G401.6 (cell line): ENCODE measurements around the gene PLP2.

Experiments used
- FAIRE-seq: peaks from 2 replicates; lab custom pipeline; 2012; peaks lifted over from hg19 to GRCh38; lab: Jason Lieb, UNC

PLP2 gene

GRCh38 chrX:49209434-49210251 lies 37.9 kb downstream of the PLP2 start:
- no peak for FAIRE-seq

GRCh38 chrX:49210406-49210805 lies 38.7 kb downstream of the PLP2 start:
- FAIRE-seq: no peak

- FAIRE-seq: no peak
Measured at GRCh38 chrX:49211074-49211473, 39.4 kb downstream of the PLP2 start.

GRCh38 chrX:49212209-49212608 lies 40.5 kb downstream of the PLP2 start:
- no peak for FAIRE-seq

- FAIRE-seq: no peak
Measured at GRCh38 chrX:49212861-49213260, 41.2 kb downstream of the PLP2 start.

GRCh38 chrX:49214416-49214815 lies 42.7 kb downstream of the PLP2 start:
- FAIRE-seq: no peak

- no peak for FAIRE-seq
Measured at GRCh38 chrX:49214996-49215526, 43.4 kb downstream of the PLP2 start.

- no peak for FAIRE-seq
Measured at GRCh38 chrX:49220100-49220499, 48.4 kb downstream of the PLP2 start.

GRCh38 chrX:49221868-49222267 lies 50.2 kb downstream of the PLP2 start:
- no peak for FAIRE-seq
